ENCODE data around the gene ANK2. TPM values are rescaled to one million over a fixed set of nuclear protein-coding genes. Genes with fewer than 3 reads are reported as not detected.
A peak's percentile ranks its signal among the peaks of the same experiment; 100 is the strongest.

ANK2 gene
- polyA plus RNA-seq, 4 donors: 0.22 to 32.7 (median 5.6) TPM

DNA sequence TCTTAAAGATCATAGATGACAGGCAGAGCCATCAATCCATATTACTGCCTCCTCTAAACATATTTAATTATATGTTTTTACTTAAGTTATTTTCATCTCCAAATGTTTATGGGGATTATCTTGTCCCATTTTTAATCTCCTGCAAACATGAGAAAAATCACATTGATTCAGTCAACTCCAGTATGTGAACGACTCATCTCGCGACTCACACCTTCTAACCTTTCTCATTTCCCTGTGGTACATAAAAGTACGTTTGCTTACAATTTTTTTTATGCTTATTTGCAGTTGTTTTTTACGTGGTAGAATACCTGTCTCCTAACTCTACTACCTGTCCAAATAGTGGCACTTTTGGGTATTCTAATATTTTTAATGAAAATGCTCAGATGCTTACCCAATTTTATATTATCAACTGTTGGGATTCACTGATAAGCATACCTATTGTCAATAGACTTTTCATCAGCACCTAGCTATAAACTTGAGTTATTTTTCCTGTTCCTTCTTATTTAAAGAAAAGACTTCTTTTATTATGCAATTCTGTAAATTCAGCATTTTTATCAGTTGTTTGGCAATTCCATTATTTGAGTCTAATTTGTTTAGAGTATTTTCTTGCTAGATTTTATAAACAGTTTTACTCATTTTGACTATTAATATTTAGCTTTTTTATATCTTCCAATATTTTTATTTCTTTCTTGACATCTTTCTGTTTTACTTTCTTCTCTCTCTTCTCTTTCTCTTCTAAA lies 276.6 kb downstream of the ANK2 start:
- Histone ChIP-seq H3K4me3 (ENCODE audit: low read depth in 1 of 3, low read length in 3 of 3) (no peak overlapping the region), H3K27ac (ENCODE audit: low read depth in 1 of 3, low read length in 2 of 3) (no peak overlapping the region), H3K4me1 (ENCODE audit: control insufficient read depth in 3 of 3, insufficient read depth in 2 of 3, low read depth in 1 of 3, low read length in 2 of 3) (no peaks in the 10 kb centered on the region), H3K36me3 (ENCODE audit: control insufficient read depth in 3 of 3, insufficient read depth in 2 of 3, low read depth in 1 of 3, low read length in 3 of 3) (peaks cover 0 to 3% (median 0%) of the 10 kb centered on the region in 3 donors), H3K27me3 (ENCODE audit: control insufficient read depth in 3 of 3, insufficient read depth in 3 of 3, low read length in 3 of 3) (no peaks in the 10 kb centered on the region), H3K9me3 (ENCODE audit: control insufficient read depth in 2 of 2, insufficient read depth in 1 of 2, low read depth in 1 of 2, low read length in 1 of 2) (no peaks in the 10 kb centered on the region)
- no peak for DNase-seq
- 77 to 83% (median 81%) methylated on average over 5 of the region's 5 CpGs for WGBS, 3 donors
- FAIRE-seq: no peak

DNA sequence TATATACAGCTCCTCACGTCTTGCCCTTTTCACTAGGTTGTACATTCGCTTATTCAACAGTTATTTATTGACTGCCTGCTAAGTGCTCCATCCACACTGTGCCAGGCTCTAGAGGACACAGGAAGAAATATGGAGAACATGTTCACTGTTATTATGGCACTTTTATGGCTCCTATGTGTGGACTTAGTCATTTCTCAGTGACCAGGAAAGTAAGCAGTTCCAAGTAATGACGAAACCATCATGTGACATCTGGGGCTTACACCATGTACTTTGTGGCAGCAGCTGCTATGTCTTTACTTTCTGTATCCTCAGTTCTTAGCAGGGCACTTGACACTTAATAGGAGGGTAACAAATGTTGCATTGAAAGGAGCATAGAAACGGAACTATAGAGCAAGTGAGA lies 278.0 kb downstream of the ANK2 start:
- H3K4me3 ChIP-seq (ENCODE audit: low read depth in 1 of 3, low read length in 3 of 3): no peak overlapping the region
- peaks cover 0 to 7% (median 0%) of the 10 kb centered on the region in 3 donors for H3K36me3 ChIP-seq (ENCODE audit: control insufficient read depth in 3 of 3, insufficient read depth in 2 of 3, low read depth in 1 of 3, low read length in 3 of 3)
- H3K27ac ChIP-seq (ENCODE audit: low read depth in 1 of 3, low read length in 2 of 3): peak overlapping the region in 1 of 3 donors; percentile 72
- peak; percentile 48 to 91 for DNase-seq
- no peaks in the 10 kb centered on the region for H3K4me1 ChIP-seq (ENCODE audit: control insufficient read depth in 3 of 3, insufficient read depth in 2 of 3, low read depth in 1 of 3, low read length in 2 of 3)
- H3K9me3 ChIP-seq (ENCODE audit: control insufficient read depth in 2 of 2, insufficient read depth in 1 of 2, low read depth in 1 of 2, low read length in 1 of 2): no peaks in the 10 kb centered on the region
- no peak for FAIRE-seq
- WGBS, 3 donors: 55 to 69% (median 68%) methylated on average over 4 of the region's 4 CpGs
- H3K27me3 ChIP-seq (ENCODE audit: control insufficient read depth in 3 of 3, insufficient read depth in 3 of 3, low read length in 3 of 3): no peaks in the 10 kb centered on the region

DNA sequence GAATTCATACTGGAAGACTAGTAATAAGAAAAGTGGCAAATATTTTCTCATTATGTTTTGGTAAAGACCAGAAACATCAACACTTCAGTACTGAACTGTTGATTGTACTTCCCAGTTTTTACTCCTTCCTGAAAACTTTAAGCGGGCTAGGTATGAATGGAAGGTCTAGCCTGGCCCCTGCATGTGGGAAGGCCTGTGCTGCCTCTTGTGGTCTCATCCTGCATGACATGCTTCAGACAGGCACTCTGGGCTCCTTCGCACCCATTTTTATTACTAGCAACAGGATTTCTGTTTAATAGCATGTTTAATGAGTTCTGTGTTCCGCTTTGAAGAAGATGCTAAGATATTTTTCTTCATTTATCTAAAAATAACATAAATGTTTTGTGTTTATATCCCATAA lies 279.1 kb downstream of the ANK2 start:
- Histone ChIP-seq H3K27me3 (ENCODE audit: control insufficient read depth in 3 of 3, insufficient read depth in 3 of 3, low read length in 3 of 3) (no peaks in the 10 kb centered on the region), H3K27ac (ENCODE audit: low read depth in 1 of 3, low read length in 2 of 3) (no peak overlapping the region), H3K4me1 (ENCODE audit: control insufficient read depth in 3 of 3, insufficient read depth in 2 of 3, low read depth in 1 of 3, low read length in 2 of 3) (no peaks in the 10 kb centered on the region), H3K4me3 (ENCODE audit: low read depth in 1 of 3, low read length in 3 of 3) (no peak overlapping the region), H3K36me3 (ENCODE audit: control insufficient read depth in 3 of 3, insufficient read depth in 2 of 3, low read depth in 1 of 3, low read length in 3 of 3) (peaks cover 0 to 11% (median 0%) of the 10 kb centered on the region in 3 donors), H3K9me3 (ENCODE audit: control insufficient read depth in 2 of 2, insufficient read depth in 1 of 2, low read depth in 1 of 2, low read length in 1 of 2) (no peaks in the 10 kb centered on the region)
- FAIRE-seq (no peak), DNase-seq (no peak)
- 94 to 95% (median 94%) methylated on average over 3 of the region's 3 CpGs for WGBS, 3 donors

DNA sequence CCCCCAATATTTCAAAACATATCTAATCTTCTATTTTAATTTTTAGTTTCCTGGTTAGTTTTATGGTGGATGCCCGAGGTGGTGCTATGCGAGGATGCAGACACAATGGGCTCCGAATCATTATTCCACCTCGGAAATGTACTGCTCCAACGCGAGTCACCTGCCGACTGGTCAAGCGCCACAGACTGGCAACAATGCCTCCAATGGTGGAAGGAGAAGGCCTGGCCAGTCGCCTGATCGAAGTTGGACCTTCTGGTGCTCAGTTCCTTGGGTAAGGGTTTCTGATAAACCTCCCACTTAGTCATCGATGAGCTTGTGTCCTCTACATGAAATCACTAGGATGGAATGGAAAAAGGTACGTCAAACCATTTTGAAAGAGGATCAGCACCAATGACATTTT lies 280.7 kb downstream of the ANK2 start:
- FAIRE-seq: no peak
- no peak overlapping the region for H3K4me3 ChIP-seq (ENCODE audit: low read depth in 1 of 3, low read length in 3 of 3)
- H3K4me1 ChIP-seq (ENCODE audit: control insufficient read depth in 3 of 3, insufficient read depth in 2 of 3, low read depth in 1 of 3, low read length in 2 of 3): no peaks in the 10 kb centered on the region
- WGBS, 3 donors: 94 to 95% (median 94%) methylated on average over 12 of the region's 12 CpGs
- H3K9me3 ChIP-seq (ENCODE audit: control insufficient read depth in 2 of 2, insufficient read depth in 1 of 2, low read depth in 1 of 2, low read length in 1 of 2): no peaks in the 10 kb centered on the region
- H3K36me3 ChIP-seq (ENCODE audit: control insufficient read depth in 3 of 3, insufficient read depth in 2 of 3, low read depth in 1 of 3, low read length in 3 of 3): peaks cover 0 to 11% (median 0%) of the 10 kb centered on the region in 3 donors
- H3K27me3 ChIP-seq (ENCODE audit: control insufficient read depth in 3 of 3, insufficient read depth in 3 of 3, low read length in 3 of 3): no peaks in the 10 kb centered on the region
- DNase-seq: no peak
- no peak overlapping the region for H3K27ac ChIP-seq (ENCODE audit: low read depth in 1 of 3, low read length in 2 of 3)

DNA sequence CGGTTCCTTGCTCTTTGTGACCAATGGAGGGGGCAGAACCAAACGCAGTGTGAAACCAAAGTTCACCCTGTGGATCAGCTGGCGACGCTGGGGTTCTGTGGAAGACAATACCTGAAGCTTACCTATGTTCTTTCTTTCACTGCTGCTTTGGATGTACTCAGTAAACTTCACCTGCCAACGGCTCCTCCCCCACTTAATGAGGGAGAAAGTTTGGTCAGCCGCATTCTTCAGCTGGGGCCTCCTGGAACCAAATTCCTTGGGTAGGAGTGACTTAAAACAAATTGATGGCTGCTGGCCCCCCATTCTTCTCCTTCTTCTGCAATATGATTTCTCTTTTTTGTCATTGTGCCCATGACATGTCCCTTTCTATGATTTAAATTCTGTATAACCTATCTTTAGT lies 282.4 kb downstream of the ANK2 start:
- Histone ChIP-seq H3K27ac (ENCODE audit: low read depth in 1 of 3, low read length in 2 of 3) (no peak overlapping the region), H3K27me3 (ENCODE audit: control insufficient read depth in 3 of 3, insufficient read depth in 3 of 3, low read length in 3 of 3) (no peaks in the 10 kb centered on the region), H3K36me3 (ENCODE audit: control insufficient read depth in 3 of 3, insufficient read depth in 2 of 3, low read depth in 1 of 3, low read length in 3 of 3) (peaks cover 0 to 14% (median 0%) of the 10 kb centered on the region in 3 donors), H3K4me3 (ENCODE audit: low read depth in 1 of 3, low read length in 3 of 3) (no peak overlapping the region), H3K4me1 (ENCODE audit: control insufficient read depth in 3 of 3, insufficient read depth in 2 of 3, low read depth in 1 of 3, low read length in 2 of 3) (no peaks in the 10 kb centered on the region), H3K9me3 (ENCODE audit: control insufficient read depth in 2 of 2, insufficient read depth in 1 of 2, low read depth in 1 of 2, low read length in 1 of 2) (no peaks in the 10 kb centered on the region)
- no peak for FAIRE-seq
- DNase-seq: no peak
- 77 to 83% (median 82%) methylated on average over 6 of the region's 6 CpGs for WGBS, 3 donors

DNA sequence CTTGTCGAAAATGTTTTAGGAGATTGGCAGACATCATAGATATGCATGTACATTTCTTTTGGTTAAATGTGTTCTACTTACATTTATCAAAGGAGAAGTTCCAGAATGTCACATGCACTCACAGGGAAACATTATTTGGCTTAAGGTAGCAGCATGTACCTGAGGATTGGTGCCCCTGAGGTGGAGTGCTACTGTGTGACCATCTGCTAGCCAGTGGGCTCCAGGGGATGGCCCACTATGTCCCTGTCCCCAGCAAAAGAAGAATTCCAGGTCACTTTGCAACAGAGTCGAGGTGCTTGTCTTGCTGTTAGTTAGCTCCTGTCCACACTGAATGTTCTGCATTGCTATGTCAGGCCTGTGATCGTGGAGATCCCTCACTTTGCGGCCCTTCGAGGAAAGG lies 283.2 kb downstream of the ANK2 start:
- Histone ChIP-seq H3K4me1 (ENCODE audit: control insufficient read depth in 3 of 3, insufficient read depth in 2 of 3, low read depth in 1 of 3, low read length in 2 of 3) (no peaks in the 10 kb centered on the region), H3K4me3 (ENCODE audit: low read depth in 1 of 3, low read length in 3 of 3) (no peak overlapping the region), H3K27me3 (ENCODE audit: control insufficient read depth in 3 of 3, insufficient read depth in 3 of 3, low read length in 3 of 3) (no peaks in the 10 kb centered on the region), H3K9me3 (ENCODE audit: control insufficient read depth in 2 of 2, insufficient read depth in 1 of 2, low read depth in 1 of 2, low read length in 1 of 2) (no peaks in the 10 kb centered on the region), H3K36me3 (ENCODE audit: control insufficient read depth in 3 of 3, insufficient read depth in 2 of 3, low read depth in 1 of 3, low read length in 3 of 3) (peaks cover 0 to 14% (median 0%) of the 10 kb centered on the region in 3 donors), H3K27ac (ENCODE audit: low read depth in 1 of 3, low read length in 2 of 3) (no peak overlapping the region)
- no peak for FAIRE-seq
- WGBS, 3 donors: 91 to 95% (median 92%) methylated on average over 5 of the region's 5 CpGs
- no peak for DNase-seq

DNA sequence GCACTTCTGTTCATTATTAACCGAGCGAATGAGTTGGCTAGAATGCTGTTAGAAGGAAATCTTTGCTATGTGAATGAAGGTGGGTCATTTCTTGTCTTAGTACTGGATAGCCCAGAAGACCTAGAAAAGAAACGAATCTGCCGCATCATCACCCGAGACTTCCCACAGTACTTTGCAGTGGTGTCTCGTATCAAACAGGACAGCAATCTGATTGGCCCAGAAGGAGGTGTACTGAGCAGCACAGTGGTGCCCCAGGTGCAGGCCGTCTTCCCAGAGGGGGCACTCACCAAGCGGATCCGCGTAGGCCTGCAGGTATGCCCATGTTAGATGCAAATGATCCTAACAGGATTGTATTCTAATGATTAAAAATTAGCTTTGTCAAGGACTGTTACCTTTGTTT lies 286.3 kb downstream of the ANK2 start:
- Histone ChIP-seq H3K27ac (ENCODE audit: low read depth in 1 of 3, low read length in 2 of 3) (no peak overlapping the region), H3K36me3 (ENCODE audit: control insufficient read depth in 3 of 3, insufficient read depth in 2 of 3, low read depth in 1 of 3, low read length in 3 of 3) (peaks cover 0 to 15% (median 0%) of the 10 kb centered on the region in 3 donors), H3K9me3 (ENCODE audit: control insufficient read depth in 2 of 2, insufficient read depth in 1 of 2, low read depth in 1 of 2, low read length in 1 of 2) (no peaks in the 10 kb centered on the region), H3K4me3 (ENCODE audit: low read depth in 1 of 3, low read length in 3 of 3) (no peak overlapping the region), H3K27me3 (ENCODE audit: control insufficient read depth in 3 of 3, insufficient read depth in 3 of 3, low read length in 3 of 3) (no peaks in the 10 kb centered on the region), H3K4me1 (ENCODE audit: control insufficient read depth in 3 of 3, insufficient read depth in 2 of 3, low read depth in 1 of 3, low read length in 2 of 3) (no peaks in the 10 kb centered on the region)
- 92 to 96% (median 95%) methylated on average over 10 of the region's 10 CpGs for WGBS, 3 donors
- DNase-seq (no peak), FAIRE-seq (no peak)

DNA sequence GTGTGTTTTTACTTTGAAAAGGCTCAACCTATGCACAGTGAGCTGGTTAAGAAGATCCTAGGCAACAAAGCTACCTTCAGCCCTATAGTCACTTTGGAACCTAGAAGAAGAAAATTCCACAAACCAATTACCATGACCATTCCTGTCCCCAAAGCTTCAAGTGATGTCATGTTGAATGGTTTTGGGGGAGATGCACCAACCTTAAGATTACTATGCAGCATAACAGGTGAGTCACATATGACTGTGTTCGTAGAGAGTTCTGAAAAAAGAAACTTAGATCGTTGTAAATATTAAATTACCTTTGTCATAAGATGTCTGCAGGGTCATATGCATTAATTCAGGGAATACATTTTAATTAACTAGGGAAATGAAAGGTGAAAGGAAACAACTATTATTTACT lies 287.1 kb downstream of the ANK2 start:
- Histone ChIP-seq H3K4me3 (ENCODE audit: low read depth in 1 of 3, low read length in 3 of 3) (no peak overlapping the region), H3K9me3 (ENCODE audit: control insufficient read depth in 2 of 2, insufficient read depth in 1 of 2, low read depth in 1 of 2, low read length in 1 of 2) (no peaks in the 10 kb centered on the region), H3K27ac (ENCODE audit: low read depth in 1 of 3, low read length in 2 of 3) (no peak overlapping the region), H3K4me1 (ENCODE audit: control insufficient read depth in 3 of 3, insufficient read depth in 2 of 3, low read depth in 1 of 3, low read length in 2 of 3) (no peaks in the 10 kb centered on the region), H3K36me3 (ENCODE audit: control insufficient read depth in 3 of 3, insufficient read depth in 2 of 3, low read depth in 1 of 3, low read length in 3 of 3) (peaks cover 0 to 14% (median 0%) of the 10 kb centered on the region in 3 donors), H3K27me3 (ENCODE audit: control insufficient read depth in 3 of 3, insufficient read depth in 3 of 3, low read length in 3 of 3) (no peaks in the 10 kb centered on the region)
- no peak for DNase-seq
- no peak for FAIRE-seq
- 76 to 83% (median 77%) methylated on average over 2 of the region's 2 CpGs for WGBS, 3 donors

DNA sequence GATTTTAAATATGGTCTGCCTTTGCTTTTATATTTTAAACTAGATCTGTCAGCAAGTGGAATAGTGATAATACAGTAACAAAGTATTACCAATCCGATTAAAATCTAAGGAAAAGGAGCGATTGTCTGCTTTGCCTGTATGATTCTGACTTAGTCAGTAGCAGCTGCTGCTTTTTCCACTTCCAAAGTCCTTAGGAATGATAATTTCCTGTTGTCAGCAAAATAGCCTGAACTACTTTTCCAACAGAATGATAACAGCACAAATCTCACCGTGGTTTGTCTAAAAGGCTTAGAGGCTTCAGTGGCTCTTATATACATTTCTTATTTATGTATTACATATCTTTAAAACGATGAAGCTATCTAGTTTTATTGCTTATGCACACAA lies 290.0 kb downstream of the ANK2 start:
- FAIRE-seq (no peak), DNase-seq (peak in 1 of 2 donors; percentile 21)
- peaks cover 0 to 7% (median 0%) of the 10 kb centered on the region in 3 donors for H3K36me3 ChIP-seq (ENCODE audit: control insufficient read depth in 3 of 3, insufficient read depth in 2 of 3, low read depth in 1 of 3, low read length in 3 of 3)
- no peaks in the 10 kb centered on the region for H3K4me1 ChIP-seq (ENCODE audit: control insufficient read depth in 3 of 3, insufficient read depth in 2 of 3, low read depth in 1 of 3, low read length in 2 of 3)
- 19 to 53% (median 27%) methylated on average over 4 of the region's 4 CpGs for WGBS, 3 donors
- no peak overlapping the region for H3K4me3 ChIP-seq (ENCODE audit: low read depth in 1 of 3, low read length in 3 of 3)
- no peaks in the 10 kb centered on the region for H3K9me3 ChIP-seq (ENCODE audit: control insufficient read depth in 2 of 2, insufficient read depth in 1 of 2, low read depth in 1 of 2, low read length in 1 of 2)
- peak overlapping the region in 1 of 3 donors; percentile 27 for H3K27ac ChIP-seq (ENCODE audit: low read depth in 1 of 3, low read length in 2 of 3)
- H3K27me3 ChIP-seq (ENCODE audit: control insufficient read depth in 3 of 3, insufficient read depth in 3 of 3, low read length in 3 of 3): no peaks in the 10 kb centered on the region

All from small intestine (tissue), 7 donors.